ENCODE results near the gene SPINT3.

DNA sequence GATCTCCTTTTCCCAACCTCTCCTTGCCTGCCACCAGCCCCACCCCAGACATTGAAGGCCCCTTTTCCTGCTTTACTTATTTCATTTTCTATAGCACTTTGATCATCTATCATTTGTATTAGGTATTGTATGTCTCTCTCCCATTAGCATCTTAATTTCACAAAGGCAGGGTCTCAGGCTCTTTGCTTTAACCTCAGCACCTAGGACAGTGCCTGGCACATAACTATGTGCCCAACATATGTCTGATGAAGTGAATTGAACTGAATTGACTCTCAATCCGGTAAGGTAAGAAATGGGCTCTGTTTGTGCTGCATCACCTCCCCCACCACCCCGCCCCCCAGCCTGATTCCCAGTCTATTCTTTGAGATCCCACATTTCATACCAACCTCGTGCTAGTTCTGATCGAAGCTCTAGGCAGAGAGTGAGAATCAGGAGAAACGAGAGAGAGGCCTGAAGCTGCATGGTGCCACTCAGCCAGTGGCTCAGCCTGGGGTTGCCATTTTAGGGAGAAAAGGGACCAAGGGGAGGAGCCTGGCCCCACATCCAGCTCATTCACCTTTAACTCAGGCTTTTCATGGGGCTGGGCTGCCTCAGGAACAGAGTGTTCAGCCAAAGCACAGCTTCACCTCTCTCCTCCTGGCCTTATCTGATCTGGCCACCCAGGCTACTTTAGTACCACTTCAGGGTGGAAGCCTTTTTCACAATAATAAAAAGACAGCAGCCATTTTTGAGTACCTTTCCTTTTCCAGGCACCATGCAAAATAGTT, at the start of gene SPINT3:
- TF ChIP-seq, protein P1, sequence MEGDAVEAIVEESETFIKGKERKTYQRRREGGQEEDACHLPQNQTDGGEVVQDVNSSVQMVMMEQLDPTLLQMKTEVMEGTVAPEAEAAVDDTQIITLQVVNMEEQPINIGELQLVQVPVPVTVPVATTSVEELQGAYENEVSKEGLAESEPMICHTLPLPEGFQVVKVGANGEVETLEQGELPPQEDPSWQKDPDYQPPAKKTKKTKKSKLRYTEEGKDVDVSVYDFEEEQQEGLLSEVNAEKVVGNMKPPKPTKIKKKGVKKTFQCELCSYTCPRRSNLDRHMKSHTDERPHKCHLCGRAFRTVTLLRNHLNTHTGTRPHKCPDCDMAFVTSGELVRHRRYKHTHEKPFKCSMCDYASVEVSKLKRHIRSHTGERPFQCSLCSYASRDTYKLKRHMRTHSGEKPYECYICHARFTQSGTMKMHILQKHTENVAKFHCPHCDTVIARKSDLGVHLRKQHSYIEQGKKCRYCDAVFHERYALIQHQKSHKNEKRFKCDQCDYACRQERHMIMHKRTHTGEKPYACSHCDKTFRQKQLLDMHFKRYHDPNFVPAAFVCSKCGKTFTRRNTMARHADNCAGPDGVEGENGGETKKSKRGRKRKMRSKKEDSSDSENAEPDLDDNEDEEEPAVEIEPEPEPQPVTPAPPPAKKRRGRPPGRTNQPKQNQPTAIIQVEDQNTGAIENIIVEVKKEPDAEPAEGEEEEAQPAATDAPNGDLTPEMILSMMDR (conservative IDR thresholded peaks at IDR 0.05) = no peak
- no peak for TF ChIP-seq ZFX (IDR thresholded peaks at IDR 0.05)
